ENCODE results near the gene GALNT16.

The GALNT16 gene

GRCh38 chr14:69344171-69344570 lies 84.2 kb downstream of the GALNT16 start:
- DNase-seq: no peak

GRCh38 chr14:69345402-69345801 lies 85.4 kb downstream of the GALNT16 start:
- no peak for DNase-seq

GRCh38 chr14:69346710-69347109 lies 86.8 kb downstream of the GALNT16 start:
- DNase-seq: no peak

GRCh38 chr14:69349091-69349777 lies 89.3 kb downstream of the GALNT16 start:
- DNase-seq: no peak

GRCh38 chr14:69350892-69351291 lies 90.9 kb downstream of the GALNT16 start:
- DNase-seq: no peak

- DNase-seq: no peak
Measured at GRCh38 chr14:69351385-69351784, 91.4 kb downstream of the GALNT16 start.

GRCh38 chr14:69351911-69352310 lies 92.0 kb downstream of the GALNT16 start:
- no peak for DNase-seq

- DNase-seq: no peak
Measured at GRCh38 chr14:69353168-69353567, 93.2 kb downstream of the GALNT16 start.

- no peak for DNase-seq
Measured at GRCh38 chr14:69354383-69355153, 94.6 kb downstream of the GALNT16 start.

GRCh38 chr14:69355154-69355597 lies 95.2 kb downstream of the GALNT16 start:
- no peak for DNase-seq

- DNase-seq: peak; percentile 49
Measured at GRCh38 chr14:69355607-69356281, 95.8 kb downstream of the GALNT16 start.

GRCh38 chr14:69356903-69357543 lies 97.1 kb downstream of the GALNT16 start:
- DNase-seq: no peak

- no peak for DNase-seq
Measured at GRCh38 chr14:69357544-69358200, 97.7 kb downstream of the GALNT16 start.

GRCh38 chr14:69358233-69358963 lies 98.4 kb downstream of the GALNT16 start:
- DNase-seq: no peak

GRCh38 chr14:69358966-69359365 lies 99.0 kb downstream of the GALNT16 start:
- DNase-seq: no peak

GRCh38 chr14:69360438-69361108 lies 100.6 kb downstream of the GALNT16 start:
- DNase-seq: peak; percentile 70

GRCh38 chr14:69363055-69363454 lies 103.1 kb downstream of the GALNT16 start:
- no peak for DNase-seq

GRCh38 chr14:69363964-69364363 lies 104.0 kb downstream of the GALNT16 start:
- no peak for DNase-seq

- DNase-seq: no peak
Measured at GRCh38 chr14:69364378-69364777, 104.4 kb downstream of the GALNT16 start.

GRCh38 chr14:69366069-69366468 lies 106.1 kb downstream of the GALNT16 start:
- DNase-seq: no peak

- DNase-seq: no peak
Measured at GRCh38 chr14:69366761-69367160, 106.8 kb downstream of the GALNT16 start.

Measured in NCI-H187 treated with DMSO at 0.1 percent for 48 hours (cell line).